Erythroblast (primary cell): ENCODE measurements around the gene AFF3.

ENCODE experiments used
- GATA1 ChIP-seq: IDR thresholded peaks from 2 replicates; pipeline ENCODE4 v1.6.1; 2011; ENCODE audit warnings: low read depth, mild to moderate bottlenecking, control low read depth, low read length, moderate library complexity
- POLR2A ChIP-seq: IDR thresholded peaks from 2 replicates; pipeline ENCODE4 v1.6.1; 2011; ENCODE audit warnings: mild to moderate bottlenecking, low read length

DNA sequence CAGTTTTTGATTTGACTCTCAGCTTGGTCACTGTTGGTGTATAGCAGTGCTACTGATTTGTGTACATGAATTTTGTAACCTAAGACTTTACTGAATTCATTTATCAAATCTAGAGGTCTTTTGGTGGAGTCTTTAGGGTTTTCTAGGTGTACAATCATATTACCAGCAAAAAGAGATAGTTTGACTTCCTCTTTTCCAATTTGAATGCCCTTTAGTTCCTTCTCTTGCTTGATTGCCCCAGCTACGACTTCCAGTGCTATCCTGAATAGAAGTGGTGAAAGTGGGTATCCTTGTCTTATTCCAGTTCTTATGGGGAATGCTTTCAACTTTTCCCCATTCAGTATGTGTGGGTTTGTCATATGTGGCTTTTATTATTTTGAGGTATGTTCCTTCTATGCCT lies 339.7 kb downstream of the AFF3 start:
- TF ChIP-seq POLR2A (no peak), GATA1 (no peak)
